H9 (cell line): ENCODE data around the gene MEF2A. TPM values are rescaled to one million over a fixed set of nuclear protein-coding genes. Genes with fewer than 3 reads are reported as not detected.

Source experiments
- DNase-seq: peaks from one replicate; pipeline ENCODE4 v3.0.0-alpha.2; 2017
- H2AFZ ChIP-seq: one replicate; pipeline ENCODE4 v1.6.1; 2013; ENCODE audit warnings: mild to moderate bottlenecking, low read length, control low read depth, moderate library complexity
- H2AK5ac ChIP-seq: 2 replicates; pipeline ENCODE4 v1.6.1; 2013; ENCODE audit warnings: low read length, control low read depth, mixed read lengths; ENCODE audit not compliant: insufficient read length
- H2BK120ac ChIP-seq: one replicate; pipeline ENCODE4 v1.6.1; 2013; ENCODE audit warnings: low read depth, mild to moderate bottlenecking, low read length, control low read depth, inconsistent platforms; ENCODE audit not compliant: poor library complexity, severe bottlenecking
- H2BK12ac ChIP-seq: 2 replicates; pipeline ENCODE4 v1.6.1; 2013; ENCODE audit warnings: low read length, control low read depth, mixed read lengths, low read depth; ENCODE audit not compliant: insufficient read length
- H2BK15ac ChIP-seq: 2 replicates; pipeline ENCODE4 v1.6.1; 2013; ENCODE audit warnings: low read depth, low read length, control low read depth
- H2BK20ac ChIP-seq: one replicate; pipeline ENCODE4 v1.6.1; 2013; ENCODE audit warnings: low read depth, mild to moderate bottlenecking, low read length, control low read depth, inconsistent platforms; ENCODE audit not compliant: poor library complexity, severe bottlenecking
- H2BK5ac ChIP-seq: 2 replicates; pipeline ENCODE4 v1.6.1; 2013; ENCODE audit warnings: low read length, control low read depth, mixed read lengths; ENCODE audit not compliant: insufficient read length
- H3K14ac ChIP-seq: 2 replicates; pipeline ENCODE4 v1.6.1; 2013; ENCODE audit warnings: low read length, control low read depth; ENCODE audit not compliant: insufficient read depth
- H3K18ac ChIP-seq: 2 replicates; pipeline ENCODE4 v1.6.1; 2013; ENCODE audit warnings: low read depth, mild to moderate bottlenecking, mixed read lengths, low read length, control low read depth; ENCODE audit not compliant: insufficient read length
- H3K23ac ChIP-seq: 2 replicates; pipeline ENCODE4 v1.6.1; 2013; ENCODE audit warnings: low read length, control low read depth, mixed read lengths, low read depth; ENCODE audit not compliant: insufficient read length
- H3K23me2 ChIP-seq: 2 replicates; pipeline ENCODE4 v1.6.1; 2013; ENCODE audit warnings: low read depth, mild to moderate bottlenecking, mixed read lengths, low read length, control low read depth; ENCODE audit not compliant: insufficient read length, poor library complexity, severe bottlenecking
- H3K27ac ChIP-seq: 2 replicates; pipeline ENCODE4 v1.5.1; 2013; ENCODE audit warnings: low read length, control low read depth, mixed read lengths, low read depth; ENCODE audit not compliant: insufficient read length
- H3K27me3 ChIP-seq: 2 replicates; pipeline ENCODE4 v1.6.1; 2013; ENCODE audit warnings: low read length, control low read depth, inconsistent platforms; ENCODE audit not compliant: insufficient read depth
- H3K4ac ChIP-seq: 2 replicates; pipeline ENCODE4 v1.6.1; 2013; ENCODE audit warnings: low read depth, mild to moderate bottlenecking, control low read depth, inconsistent platforms, low read length, moderate library complexity
- H3K4me1 ChIP-seq: 2 replicates; pipeline ENCODE4 v1.6.1; 2013; ENCODE audit warnings: low read length, control low read depth, inconsistent platforms; ENCODE audit not compliant: insufficient read depth
- H3K4me2 ChIP-seq: 2 replicates; pipeline ENCODE4 v1.6.1; 2013; ENCODE audit warnings: low read length, control low read depth, mixed read lengths; ENCODE audit not compliant: insufficient read length, insufficient read depth
- H3K56ac ChIP-seq: 2 replicates; pipeline ENCODE4 v1.6.1; 2013; ENCODE audit warnings: low read depth, mild to moderate bottlenecking, mixed read lengths, low read length, control low read depth; ENCODE audit not compliant: insufficient read length
- H3K79me1 ChIP-seq: 2 replicates; pipeline ENCODE4 v1.6.1; 2013; ENCODE audit warnings: low read depth, mild to moderate bottlenecking, moderate library complexity, low read length, control low read depth, inconsistent platforms; ENCODE audit not compliant: insufficient read depth, poor library complexity, severe bottlenecking
- H3K79me2 ChIP-seq: 2 replicates; pipeline ENCODE4 v1.6.1; 2013; ENCODE audit warnings: low read length, control low read depth, inconsistent platforms; ENCODE audit not compliant: insufficient read depth
- H3K9ac ChIP-seq: 2 replicates; pipeline ENCODE4 v1.6.1; 2013; ENCODE audit warnings: low read length, control low read depth, mixed read lengths; ENCODE audit not compliant: insufficient read length; ENCODE audit errors: extremely low read depth
- H3K9me3 ChIP-seq: one replicate; pipeline ENCODE4 v1.6.1; 2013; ENCODE audit warnings: low read depth, low read length, inconsistent platforms; ENCODE audit not compliant: control insufficient read depth
- H3T11ph ChIP-seq: one replicate; pipeline ENCODE4 v1.6.1; 2013; ENCODE audit warnings: mild to moderate bottlenecking, low read length, control low read depth, inconsistent platforms
- H4K20me1 ChIP-seq: one replicate; pipeline ENCODE4 v1.6.1; 2013; ENCODE audit not compliant: control insufficient read depth, insufficient read length, insufficient read depth
- H4K5ac ChIP-seq: 2 replicates; pipeline ENCODE4 v1.6.1; 2013; ENCODE audit warnings: low read depth, mild to moderate bottlenecking, mixed read lengths, low read length, control low read depth; ENCODE audit not compliant: insufficient read length
- H4K8ac ChIP-seq: replicated peaks from 2 replicates; pipeline ENCODE4 v1.6.1; 2013; ENCODE audit warnings: low read length, control low read depth, mixed read lengths, low read depth; ENCODE audit not compliant: insufficient read length
- H4K91ac ChIP-seq: 2 replicates; pipeline ENCODE4 v1.6.1; 2013; ENCODE audit warnings: low read depth, mild to moderate bottlenecking, moderate library complexity, mixed read lengths, low read length, control low read depth; ENCODE audit not compliant: insufficient read length
- H3K27ac Mint-ChIP-seq, 3 experiments: 2 replicates in 2 of 3; 3 replicates in 1 of 3; pipeline ENCODE4 v1.8.0; 2020 to 2021; ENCODE audit warnings: mixed read lengths in 3 of 3, mild to moderate bottlenecking in 1 of 3, moderate library complexity in 1 of 3
- H3K27me3 Mint-ChIP-seq: 2 replicates; pipeline ENCODE4 v1.8.0; 2021; ENCODE audit warnings: low read depth, mild to moderate bottlenecking, moderate library complexity, mixed read lengths
- H3K36me3 Mint-ChIP-seq, 3 experiments: 2 replicates in 2 of 3; 3 replicates in 1 of 3; pipeline ENCODE4 v1.8.0; 2020 to 2021; ENCODE audit warnings: low read depth in 3 of 3, mixed read lengths in 3 of 3; ENCODE audit not compliant: insufficient read depth in 1 of 3
- H3K4me1 Mint-ChIP-seq, 2 experiments: 2 replicates each; pipeline ENCODE4 v1.8.0; 2020; ENCODE audit warnings: mixed read lengths in 2 of 2
- H3K4me3 Mint-ChIP-seq, 2 experiments: 2 replicates in 1 of 2; 3 replicates in 1 of 2; pipeline ENCODE4 v1.8.0; 2020 to 2021; ENCODE audit warnings: mild to moderate bottlenecking in 2 of 2, mixed read lengths in 2 of 2, moderate library complexity in 1 of 2
- H3K9me3 Mint-ChIP-seq, 2 experiments: 2 replicates in 1 of 2; 3 replicates in 1 of 2; pipeline ENCODE4 v1.8.0; 2020; ENCODE audit warnings: mild to moderate bottlenecking in 2 of 2, mixed read lengths in 2 of 2, moderate library complexity in 1 of 2
- WGBS: extraction: QIAGEN DNeasy Blood & Tissue Kit; methylation state at CpG from one replicate; pipeline ENCODE4 v1.1.7; 2013; ENCODE audit warnings: missing lambda C conversion rate, low lambda C conversion rate, mixed read lengths; ENCODE audit not compliant: insufficient read length; ENCODE audit errors: extremely low coverage; 5-methylcytosine and 5-hydroxymethylcytosine counted together
- total RNA-seq: library from RNA; stranded (reverse); gene quantifications from 2 replicates; pipeline ENCODE4 v1.2.1, GENCODE V29; 2021
- TF ChIP-seq, protein P1 (sequence below): fragments of 200-600 bp; sonication (generic); conservative IDR thresholded peaks from 3 replicates; pipeline ENCODE4 v1.8.0; 2021; ENCODE audit warnings: antibody characterized with exemption, mild to moderate bottlenecking

Gene MEF2A
- total RNA-seq, 1 experiment from 2014 or later, result 20.7 TPM

DNA sequence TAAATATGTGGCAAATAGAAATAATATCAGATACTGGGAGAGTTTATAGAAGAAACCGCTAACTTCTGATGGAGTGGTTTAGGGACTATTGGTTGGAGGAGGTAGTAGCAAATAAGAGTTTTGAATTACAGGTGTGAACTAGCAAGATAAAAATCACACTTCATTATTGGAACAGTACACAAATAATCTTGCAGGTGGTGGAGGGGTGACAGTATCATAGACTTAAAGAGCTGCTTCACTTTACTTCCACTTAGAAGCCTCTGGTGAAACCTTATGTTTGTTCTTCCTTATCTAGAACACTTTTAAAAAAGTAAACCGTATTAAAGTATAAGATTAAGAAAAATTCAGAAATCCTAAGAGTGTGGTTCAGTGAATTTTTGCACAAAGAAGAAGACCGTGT, 69.4 kb downstream of the MEF2A start:
- Histone ChIP-seq H2BK15ac (no peak overlapping the region), H3K9me3 (no peaks in the 10 kb centered on the region), H3T11ph (no peak overlapping the region), H3K23ac (no peak overlapping the region), H2AFZ (no peak overlapping the region), H3K4me2 (no peak overlapping the region), H3K4me1 (peaks cover 3% of the 10 kb centered on the region; the same call in 1 of the 2 replicates), H3K56ac (no peak overlapping the region), H3K14ac (no peak overlapping the region), H4K5ac (no peak overlapping the region), H2AK5ac (no peak overlapping the region), H3K23me2 (no peaks in the 10 kb centered on the region), H3K79me1 (no peaks in the 10 kb centered on the region), H3K18ac (no peak overlapping the region), H3K27ac (no peak overlapping the region), H2BK5ac (no peak overlapping the region), H3K27me3 (no peaks in the 10 kb centered on the region), H2BK120ac (no peak overlapping the region), H3K9ac (no peak overlapping the region), H4K8ac (no peak overlapping the region), H2BK12ac (no peak overlapping the region), H2BK20ac (no peak overlapping the region), H4K91ac (no peak overlapping the region), H4K20me1 (no peaks in the 10 kb centered on the region), H3K4ac (no peak overlapping the region), H3K79me2 (no peaks in the 10 kb centered on the region)
- H3K36me3 Mint-ChIP-seq, result peaks cover 18 to 40% (median 20%) of the 10 kb centered on the region in 3 experiments
- no peaks in the 10 kb centered on the region for H3K27me3 Mint-ChIP-seq
- TF ChIP-seq, protein P1, sequence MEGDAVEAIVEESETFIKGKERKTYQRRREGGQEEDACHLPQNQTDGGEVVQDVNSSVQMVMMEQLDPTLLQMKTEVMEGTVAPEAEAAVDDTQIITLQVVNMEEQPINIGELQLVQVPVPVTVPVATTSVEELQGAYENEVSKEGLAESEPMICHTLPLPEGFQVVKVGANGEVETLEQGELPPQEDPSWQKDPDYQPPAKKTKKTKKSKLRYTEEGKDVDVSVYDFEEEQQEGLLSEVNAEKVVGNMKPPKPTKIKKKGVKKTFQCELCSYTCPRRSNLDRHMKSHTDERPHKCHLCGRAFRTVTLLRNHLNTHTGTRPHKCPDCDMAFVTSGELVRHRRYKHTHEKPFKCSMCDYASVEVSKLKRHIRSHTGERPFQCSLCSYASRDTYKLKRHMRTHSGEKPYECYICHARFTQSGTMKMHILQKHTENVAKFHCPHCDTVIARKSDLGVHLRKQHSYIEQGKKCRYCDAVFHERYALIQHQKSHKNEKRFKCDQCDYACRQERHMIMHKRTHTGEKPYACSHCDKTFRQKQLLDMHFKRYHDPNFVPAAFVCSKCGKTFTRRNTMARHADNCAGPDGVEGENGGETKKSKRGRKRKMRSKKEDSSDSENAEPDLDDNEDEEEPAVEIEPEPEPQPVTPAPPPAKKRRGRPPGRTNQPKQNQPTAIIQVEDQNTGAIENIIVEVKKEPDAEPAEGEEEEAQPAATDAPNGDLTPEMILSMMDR, result no peak
- peaks cover 5 to 7% of the 10 kb centered on the region in 2 experiments; a peak in 3 of 5 replicates for H3K9me3 Mint-ChIP-seq
- no CpG with 5 or more reads among the region's 3 CpGs for WGBS
- H3K4me3 Mint-ChIP-seq, result no peak overlapping the region
- no peak overlapping the region for H3K27ac Mint-ChIP-seq
- no peak for DNase-seq
- H3K4me1 Mint-ChIP-seq, result peaks cover 20 to 24% of the 10 kb centered on the region in 2 experiments
